HG03196 (cell line): Measurements from ENCODE around the gene POLR2I.
"Not testable (repeated sequence)": the region's sequence is repeated elsewhere in the genome, so short reads cannot be mapped to it uniquely, and the experiment has no call there.

Source experiments
- ATAC-seq: cut with Tn5 transposase; IDR thresholded peaks from one replicate; pipeline ENCODE4 v1.9.1; 2021; ENCODE audit not compliant: unreplicated experiment

Gene POLR2I

DNA sequence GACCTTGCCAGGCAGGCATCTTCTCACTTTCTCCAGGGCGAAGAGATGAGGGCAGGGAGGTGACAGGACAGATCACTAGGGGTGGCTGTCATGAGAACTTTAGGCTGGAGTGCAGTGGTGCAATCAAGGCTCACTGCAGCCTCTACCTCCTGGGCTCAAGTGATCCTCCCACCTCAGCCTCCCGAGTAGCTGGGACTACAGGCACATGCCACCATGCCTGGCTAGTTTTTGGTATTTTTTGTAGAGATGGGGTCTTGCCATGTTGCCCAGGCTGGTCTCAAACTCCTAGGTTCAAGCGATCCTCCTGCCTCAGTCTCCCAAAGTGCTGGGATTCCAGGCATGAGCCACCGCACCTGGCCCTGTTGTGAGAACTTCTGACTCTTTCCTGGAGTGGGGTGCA lies 20.2 kb upstream of the POLR2I start:
- ATAC-seq: not testable (repeated sequence)

DNA sequence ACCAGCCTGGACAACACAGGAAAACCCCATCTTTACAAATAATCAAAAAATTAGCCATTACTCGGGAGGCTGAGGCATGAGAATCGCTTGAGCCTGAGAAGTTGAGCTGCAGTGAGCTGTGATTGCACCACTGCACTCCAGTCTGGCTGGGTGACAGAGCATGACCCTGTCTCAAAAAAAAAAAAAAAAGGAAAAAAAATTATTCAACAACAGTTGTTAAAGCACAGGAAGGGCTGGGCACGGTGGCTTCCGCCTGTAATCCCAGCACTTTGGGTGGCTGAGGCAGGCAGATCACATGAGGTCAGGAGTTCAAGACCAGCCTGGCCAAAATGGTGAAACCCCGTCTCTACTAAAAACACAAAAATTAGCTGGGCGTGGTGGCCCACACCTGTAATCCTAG lies 16.5 kb upstream of the POLR2I start:
- ATAC-seq: not testable (repeated sequence)

DNA sequence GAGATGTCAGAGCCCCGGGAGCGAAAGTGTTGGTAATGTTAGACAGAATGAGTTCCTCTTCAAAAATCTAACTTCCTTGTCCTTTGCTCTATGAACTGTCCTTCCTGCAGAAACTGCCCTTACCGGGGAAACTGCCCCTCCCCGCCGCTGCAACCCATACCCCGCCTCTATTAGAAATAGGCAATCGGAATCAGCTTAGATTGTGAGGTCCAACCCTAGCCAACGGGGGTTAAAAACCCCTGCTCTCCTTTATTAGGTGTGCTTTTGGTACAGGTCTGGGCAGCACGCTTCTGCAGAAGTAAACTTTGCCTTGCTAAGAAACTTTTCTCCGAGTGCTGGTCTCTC lies 13.7 kb upstream of the POLR2I start:
- peak; percentile 13 for ATAC-seq

DNA sequence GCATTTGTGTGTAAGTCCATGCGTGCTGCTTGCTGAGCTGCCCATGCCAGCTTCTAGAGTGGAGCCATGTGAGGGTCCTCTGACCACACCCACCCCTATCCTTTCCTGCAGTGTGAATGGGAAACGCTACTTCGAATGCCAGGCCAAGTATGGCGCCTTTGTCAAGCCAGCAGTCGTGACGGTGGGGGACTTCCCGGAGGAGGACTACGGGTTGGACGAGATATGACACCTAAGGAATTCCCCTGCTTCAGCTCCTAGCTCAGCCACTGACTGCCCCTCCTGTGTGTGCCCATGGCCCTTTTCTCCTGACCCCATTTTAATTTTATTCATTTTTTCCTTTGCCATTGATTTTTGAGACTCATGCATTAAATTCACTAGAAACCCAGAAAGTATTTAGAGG lies 10.9 kb upstream of the POLR2I start:
- no peak for ATAC-seq

DNA sequence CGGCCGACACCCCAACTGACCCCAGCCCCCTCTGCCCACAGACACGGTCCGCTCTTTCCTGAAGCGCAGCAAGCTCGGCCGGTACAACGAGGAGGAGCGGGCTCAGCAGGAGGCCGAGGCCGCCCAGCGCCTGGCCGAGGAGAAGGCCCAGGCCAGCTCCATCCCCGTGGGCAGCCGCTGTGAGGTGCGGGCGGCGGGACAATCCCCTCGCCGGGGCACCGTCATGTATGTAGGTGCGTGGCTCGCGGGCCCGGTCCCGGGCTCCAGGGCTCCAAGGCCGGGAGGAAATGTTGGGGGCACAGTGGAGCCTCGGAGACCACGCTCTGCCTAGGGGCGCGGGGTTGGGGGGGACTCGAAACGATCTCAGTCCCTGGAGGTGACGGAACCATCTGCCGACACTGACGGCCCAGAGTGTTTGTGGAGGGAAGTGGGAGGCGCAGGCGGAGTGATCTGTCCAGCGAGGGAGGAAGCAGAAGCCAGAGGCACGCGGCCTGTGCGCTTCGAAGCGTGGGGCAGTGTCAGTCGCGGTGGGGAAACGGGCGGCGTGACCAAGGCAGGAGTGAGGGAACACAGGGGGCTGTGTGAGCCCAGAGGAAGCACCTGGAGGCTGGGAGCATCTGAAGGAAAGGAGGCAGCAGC lies 6.9 kb upstream of the POLR2I start:
- no peak for ATAC-seq

DNA sequence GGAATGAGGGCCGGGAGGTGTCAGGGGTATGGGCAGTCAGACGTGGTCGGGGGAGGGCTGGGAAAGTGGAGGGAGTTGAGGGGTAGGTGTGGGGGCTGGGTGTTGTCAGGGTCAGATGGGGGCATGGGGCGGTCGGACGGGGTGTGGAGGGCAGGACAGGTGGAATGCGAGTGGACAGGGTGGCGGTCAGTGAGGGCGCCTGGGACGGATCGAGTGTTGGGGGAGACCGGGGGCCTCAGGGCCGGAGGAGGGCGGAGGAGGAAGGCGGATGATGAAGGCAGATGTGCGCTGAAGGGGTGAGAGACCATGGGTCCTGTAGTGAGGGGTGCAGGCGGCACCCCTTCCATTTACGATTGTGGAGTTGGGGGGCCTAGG lies 6.3 kb upstream of the POLR2I start:
- no peak for ATAC-seq

DNA sequence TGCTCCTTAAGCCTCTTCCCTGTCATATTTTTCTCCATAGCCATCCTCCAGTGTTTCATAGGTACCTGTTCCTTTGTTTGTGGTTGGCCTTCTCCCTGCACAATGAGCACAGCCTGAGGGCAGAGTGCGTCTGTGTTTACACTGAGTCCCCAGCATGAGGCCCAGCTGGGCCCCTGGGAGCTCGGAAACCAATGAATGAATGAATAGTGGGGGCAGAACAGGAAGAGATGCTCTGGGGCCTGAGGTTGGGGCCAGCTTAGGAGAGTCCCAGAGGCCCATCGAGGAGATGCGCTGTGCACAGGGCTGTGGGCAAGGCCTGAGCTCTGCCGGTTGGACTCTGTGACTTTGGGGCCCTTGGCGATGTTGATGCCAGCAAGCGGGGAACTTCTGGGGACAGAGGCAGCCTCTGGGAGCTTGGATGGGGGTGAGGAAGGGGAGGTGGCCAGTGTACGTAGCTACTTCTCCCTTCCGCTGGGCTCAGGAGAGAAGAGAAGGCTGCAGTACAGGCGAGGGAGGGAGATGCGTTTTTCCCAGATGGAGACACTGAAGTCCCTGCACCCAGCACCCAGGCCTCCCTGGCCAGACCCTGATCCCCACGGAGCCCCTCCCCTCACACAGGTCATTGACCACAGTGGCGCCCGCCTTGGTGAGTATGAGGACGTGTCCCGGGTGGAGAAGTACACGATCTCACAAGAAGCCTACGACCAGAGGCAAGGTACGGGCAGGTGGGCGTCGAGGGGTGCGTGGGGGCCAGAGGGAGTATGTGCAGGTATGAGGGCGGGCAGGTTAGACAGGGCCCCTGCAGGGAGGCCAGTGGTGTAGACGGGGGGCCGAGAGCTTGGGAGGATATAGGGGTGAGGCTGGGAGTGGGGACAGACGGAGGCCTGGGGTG lies 5.7 kb upstream of the POLR2I start:
- ATAC-seq: no peak

DNA sequence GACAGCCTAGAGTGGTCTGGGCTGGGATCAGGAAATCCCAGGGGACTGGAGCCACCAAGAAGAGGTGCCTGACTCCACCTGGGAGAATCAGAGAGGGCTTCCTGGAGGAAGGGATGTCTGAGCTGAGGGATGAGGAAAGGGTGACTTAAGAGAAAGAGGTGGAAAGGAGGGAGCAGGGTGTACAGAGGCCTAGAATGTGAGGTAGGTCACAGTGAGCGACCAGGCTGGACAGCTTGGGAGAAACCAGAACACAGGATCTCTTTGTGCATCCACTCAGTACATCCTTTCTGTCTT lies 1.6 kb upstream of the POLR2I start:
- no peak for ATAC-seq

DNA sequence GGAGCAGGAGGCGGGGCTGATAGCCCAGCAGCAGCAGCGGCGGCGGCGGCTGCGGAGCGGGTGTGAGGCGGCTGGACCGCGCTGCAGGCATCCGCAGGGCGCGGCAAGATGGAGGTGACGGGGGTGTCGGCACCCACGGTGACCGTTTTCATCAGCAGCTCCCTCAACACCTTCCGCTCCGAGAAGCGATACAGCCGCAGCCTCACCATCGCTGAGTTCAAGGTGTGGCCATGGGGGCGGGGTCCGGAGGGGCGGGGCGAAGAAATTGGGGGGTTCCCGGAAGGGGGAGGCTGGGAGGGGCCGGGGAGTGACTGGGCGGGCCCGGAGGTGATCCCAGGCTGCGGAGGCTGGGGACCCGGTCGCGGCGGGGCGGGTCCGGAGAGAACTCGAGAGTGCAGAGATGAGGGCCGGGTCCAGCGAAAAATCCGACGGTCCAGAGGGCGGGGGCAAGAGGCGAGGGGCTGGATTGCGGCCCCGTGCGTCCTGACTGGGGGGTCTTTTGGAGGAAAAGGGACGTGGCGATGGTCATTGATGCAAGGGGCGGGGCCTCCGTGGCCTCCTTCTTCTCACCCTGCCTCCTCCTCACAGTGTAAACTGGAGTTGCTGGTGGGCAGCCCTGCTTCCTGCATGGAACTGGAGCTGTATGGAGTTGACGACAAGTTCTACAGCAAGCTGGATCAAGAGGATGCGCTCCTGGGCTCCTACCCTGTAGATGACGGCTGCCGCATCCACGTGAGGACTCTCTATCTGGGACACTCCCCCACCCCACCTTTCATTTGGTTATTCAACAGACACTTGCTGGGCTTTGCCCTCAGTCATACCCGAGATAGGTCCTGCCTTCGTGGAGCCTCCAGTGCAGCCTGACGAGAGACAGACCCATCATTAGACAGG lies 1.0 kb upstream of the POLR2I start, which contains the start of gene TBCB:
Gene TBCB, plus strand, starts transcription at position 16 of the 891 bp plus-strand sequence. Its CDS starts 93 bp downstream, at position 109.
- ATAC-seq: no peak

DNA sequence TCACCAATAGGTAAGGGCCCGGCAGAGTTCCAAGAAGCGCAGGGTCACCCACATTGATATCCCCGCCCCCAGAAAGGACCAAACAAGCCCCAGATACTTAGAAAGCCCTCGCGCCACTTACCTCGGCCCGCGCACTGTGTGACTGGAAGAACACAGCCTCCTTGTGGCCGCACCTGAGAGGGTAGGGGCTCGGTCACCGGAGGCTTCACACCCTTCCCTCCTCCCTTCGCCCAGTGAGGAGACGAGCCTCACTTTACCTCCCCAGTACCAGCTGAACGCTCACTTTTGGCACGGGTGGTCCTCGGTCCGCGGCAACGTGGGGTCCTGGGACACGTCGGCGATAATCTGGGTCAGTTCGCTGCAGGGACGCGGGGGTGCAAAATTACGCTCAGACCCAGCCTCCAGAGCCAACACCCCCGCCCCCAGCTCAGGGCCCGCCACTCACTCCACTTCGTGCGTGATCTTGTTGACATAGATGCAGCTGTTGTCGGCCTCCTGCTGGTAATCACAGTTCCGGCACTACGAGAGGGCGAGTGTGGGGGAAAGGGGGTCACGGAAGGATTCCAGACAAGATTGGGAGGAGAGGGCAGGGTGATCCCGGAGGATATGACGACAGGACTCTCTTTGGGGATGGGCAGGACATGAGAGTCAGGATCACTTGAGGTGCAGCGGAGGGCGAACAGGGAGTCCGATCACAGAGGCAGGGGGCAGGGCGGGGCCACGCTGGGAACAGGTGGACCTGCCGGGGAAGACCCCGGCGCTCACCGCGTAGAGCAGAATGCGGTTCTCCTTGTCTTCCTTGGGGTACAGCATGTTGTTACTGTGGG lies 568 bp downstream of the POLR2I start:
- no peak for ATAC-seq

DNA sequence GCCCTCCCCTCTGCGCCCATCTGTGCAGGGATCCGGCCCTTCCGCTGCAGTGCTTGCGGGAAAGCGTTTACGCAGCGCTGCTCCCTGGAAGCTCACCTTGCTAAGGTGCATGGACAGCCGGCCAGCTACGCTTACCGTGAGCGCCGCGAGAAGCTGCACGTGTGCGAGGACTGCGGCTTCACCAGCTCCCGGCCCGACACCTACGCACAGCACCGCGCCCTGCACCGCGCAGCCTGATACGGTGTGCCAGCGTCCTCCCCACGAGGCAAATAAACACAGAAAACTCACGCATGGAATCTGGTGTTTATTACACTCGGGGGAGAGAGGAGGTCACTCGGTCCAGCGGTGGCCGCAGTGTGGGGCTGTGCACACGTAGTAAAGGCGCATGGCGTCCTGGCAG lies 1.2 kb downstream of the POLR2I start:
- ATAC-seq: no peak

DNA sequence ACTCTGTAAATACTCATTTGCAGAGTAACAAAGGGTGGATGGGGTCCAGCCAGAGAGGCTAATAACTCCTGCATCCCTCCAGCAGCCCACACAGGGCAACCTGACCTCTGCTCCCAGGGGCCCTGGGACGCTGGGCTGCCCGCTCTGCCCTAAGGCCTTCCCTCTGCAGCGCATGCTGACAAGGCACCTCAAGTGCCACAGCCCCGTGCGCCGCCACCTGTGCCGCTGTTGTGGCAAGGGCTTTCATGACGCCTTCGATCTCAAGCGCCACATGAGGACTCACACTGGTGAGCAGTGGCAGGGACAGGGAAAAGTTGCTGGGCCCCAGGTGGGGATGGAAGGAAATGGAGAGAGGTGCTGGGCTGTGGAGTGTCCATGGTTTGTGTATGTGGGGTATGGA lies 2.0 kb downstream of the POLR2I start:
- no peak for ATAC-seq

DNA sequence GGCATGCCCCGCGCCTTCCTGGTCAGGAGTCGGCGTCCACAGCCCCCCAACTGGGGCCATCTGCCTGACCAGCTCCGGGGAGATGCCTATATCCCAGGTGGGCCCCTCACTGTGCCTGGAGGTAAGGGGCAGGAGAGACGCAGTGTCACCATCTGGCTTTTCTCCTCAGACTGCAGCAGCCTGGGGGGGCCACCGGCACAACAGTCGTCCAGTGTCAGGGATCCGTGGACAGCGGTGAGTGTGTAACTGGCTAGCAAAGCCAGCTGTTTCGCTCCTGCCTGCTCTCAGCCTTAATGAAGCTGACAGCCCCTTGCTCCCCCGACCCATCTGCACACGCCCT lies 3.5 kb downstream of the POLR2I start:
- no peak for ATAC-seq

DNA sequence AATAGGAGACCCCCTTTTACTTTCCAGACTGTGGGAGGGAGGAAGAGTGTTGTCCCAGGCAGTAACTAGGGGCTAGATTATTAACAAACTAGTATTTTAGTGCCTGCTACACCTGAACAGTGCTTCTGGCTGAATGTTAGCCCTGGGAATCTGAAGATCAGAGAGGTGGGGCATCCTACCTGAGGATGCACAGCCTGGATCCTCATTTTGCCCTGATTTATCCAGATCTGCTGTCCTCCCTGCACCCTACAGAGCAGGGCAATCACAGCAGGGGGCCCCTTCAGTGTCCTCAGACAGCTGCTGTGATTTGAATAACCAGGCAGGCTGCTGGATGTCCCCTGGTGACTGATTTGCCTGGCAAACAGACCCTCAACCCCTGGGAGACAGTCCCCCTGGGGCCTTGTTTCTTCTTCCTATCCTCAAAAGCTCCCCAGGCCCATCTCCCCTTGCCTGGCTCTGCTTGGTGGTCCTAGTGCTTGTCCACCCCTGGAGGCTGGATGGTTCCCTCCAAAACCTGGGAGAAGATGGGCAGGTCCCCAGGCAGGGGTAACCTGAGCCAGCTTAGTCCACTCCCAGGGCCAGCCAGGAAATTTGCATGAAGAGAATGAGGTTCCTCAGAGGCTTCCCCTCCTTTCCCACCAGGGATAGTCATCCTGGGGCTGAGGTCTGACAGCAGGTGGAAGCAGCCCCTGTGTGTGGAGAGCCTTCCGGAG lies 4.0 kb downstream of the POLR2I start, which contains the start of gene OVOL3:
Gene OVOL3, plus strand, starts transcription at position 657 of the 713 bp plus-strand sequence. CDS start 60 bp downstream, outside the sequence.
- no peak for ATAC-seq

DNA sequence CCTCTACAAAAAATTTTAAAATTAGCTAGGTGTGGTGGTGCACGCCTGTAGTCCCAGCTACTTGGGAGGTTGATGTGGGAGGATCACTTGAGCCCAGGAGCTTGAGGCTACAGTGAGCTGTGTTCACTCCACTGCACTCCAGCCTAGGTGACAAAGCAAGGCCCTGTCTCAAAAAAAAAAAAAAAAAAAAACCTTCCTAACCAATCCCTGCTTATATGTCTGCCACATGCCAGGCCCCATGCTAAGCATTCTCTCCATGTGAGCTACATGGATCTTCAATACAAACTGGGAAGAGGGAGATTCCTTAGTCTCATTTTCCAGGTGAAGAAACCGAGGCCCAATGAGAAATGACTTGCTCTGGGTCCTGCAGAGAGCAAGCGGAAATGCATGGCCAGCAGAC lies 6.0 kb downstream of the POLR2I start:
- ATAC-seq: no peak

DNA sequence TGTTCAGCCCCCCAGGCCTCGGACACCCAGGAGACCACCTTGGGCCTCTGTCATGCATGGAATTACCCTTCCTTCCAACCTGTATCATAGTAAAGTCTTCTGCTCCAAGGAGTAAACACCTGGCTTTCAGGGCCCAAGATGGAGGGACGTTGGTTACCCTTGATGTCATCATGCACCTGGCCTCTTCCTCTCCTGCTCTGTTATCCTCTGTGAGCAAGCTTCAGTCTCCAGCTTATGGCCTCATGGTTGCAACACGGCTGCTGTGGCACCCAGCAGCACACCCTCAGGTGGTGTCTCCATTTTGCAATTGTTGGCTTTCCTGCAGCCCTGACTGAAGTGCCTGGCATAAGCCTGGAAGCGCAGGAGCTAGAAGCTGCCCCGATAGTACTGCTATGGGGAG lies 7.7 kb downstream of the POLR2I start:
- no peak for ATAC-seq

DNA sequence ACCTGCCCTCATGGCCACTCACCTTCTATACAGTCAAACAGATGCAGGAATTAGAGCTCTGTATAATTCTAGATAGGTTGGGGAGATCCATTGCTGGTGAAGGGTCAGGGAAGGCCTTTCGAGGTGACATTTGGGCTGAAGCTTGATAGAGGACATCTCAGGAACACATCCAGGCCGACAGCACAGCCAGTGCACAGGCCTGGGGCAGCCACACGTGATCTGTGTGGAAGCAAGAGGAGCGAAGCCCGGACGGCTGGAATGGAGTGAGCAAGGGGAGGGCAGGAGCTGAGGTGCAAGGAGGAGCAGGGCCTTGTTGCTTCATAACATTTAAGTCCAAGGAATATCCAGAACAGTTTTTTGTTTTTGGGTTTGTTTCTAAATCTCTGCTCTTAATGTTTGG lies 8.2 kb downstream of the POLR2I start:
- no peak for ATAC-seq

DNA sequence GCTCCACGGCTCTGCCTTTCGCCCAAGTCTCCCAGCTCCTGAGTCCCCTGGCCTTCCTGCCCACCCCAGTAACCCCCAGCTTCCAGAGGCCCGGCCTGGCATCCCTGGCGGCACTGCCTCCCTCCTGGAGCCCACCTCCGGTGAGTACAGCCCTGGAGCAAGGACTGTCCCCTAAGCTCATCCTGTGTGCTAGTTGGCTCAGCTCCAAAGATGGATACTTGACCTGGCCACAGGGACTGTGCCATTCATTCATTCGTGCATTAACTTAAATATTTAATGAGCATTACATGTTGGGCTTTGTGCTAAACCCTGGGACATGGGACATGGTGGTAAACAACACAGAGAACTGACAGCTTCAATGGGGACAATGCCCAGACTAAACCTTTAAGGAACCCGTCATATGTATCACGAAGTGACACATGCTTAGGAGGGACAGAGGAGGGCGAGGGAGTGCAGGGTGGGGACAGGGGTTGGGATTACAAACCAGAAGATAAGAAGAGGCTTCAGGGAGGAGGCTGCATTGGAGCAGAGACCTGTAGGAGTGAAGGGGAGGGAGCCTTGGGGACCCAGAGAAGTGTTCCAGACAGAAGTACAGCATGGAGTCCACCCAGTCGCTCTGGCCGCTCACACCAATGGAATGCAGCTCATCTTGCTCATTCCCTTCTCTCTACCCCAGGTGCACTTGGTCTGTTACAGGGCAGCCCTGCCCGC lies 10.7 kb downstream of the POLR2I start:
- no peak for ATAC-seq

DNA sequence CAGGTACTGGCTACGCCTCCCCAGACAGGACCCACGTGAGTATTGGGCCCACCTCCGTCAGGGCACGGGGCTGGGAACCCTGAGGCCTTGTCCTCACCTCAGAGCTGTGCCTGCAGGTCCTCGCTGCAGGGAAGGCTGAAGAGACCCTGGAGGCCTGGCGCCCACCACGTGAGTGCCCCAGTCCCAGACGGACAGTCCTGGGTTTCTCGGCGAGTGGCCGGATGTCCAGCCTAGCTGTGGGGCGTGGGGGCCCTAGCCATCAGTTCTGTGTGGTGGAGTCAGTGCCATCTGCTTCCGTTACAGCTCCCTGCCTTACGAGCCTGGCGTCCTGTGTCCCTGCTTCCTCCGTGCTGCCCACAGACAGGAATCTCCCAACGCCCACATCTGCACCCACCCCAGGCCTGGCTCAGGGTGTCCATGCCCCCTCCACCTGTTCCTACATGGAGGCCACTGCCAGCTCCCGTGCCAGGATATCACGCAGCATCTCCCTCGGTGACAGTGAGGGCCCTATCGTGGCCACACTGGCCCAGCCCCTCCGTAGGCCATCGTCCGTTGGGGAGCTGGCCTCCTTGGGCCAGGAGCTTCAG lies 11.5 kb downstream of the POLR2I start:
- ATAC-seq: no peak
